HepG2 (cell line): ENCODE results near the gene OR2AK2. TPM values are rescaled to one million over a fixed set of nuclear protein-coding genes. Genes with fewer than 3 reads are reported as not detected.
"Not testable (repeated sequence)": the region's sequence is repeated elsewhere in the genome, so short reads cannot be mapped to it uniquely, and the experiment has no call there.

ENCODE experiments used
- ATAC-seq: fragments of 200-7000 bp; cut with Tn5 transposase; 3 replicates; pipeline ENCODE4 v1.9.1; 2020; ENCODE audit warnings: mild to moderate bottlenecking, moderate library complexity
- BruUV-seq: library from RNA; stranded (reverse); fragments of 400-500 nt; replicated peaks from 2 replicates; lab custom pipeline; 2021; lab: Mats Ljungman, UMichigan
- CTCF ChIA-PET: fragments of 300-600 bp; formaldehyde crosslinking; extraction: SDS; loops from one replicate; lab custom pipeline; 2021; ENCODE audit warnings: low total read pairs, inconsistent platforms, low intra/inter-chr PET ratio; lab: Yijun Ruan, JAX
- POLR2A ChIA-PET: fragments of 350-600 bp; sonication (Branson Sonifier 250); formaldehyde crosslinking; loops from one replicate; lab custom pipeline; 2020; ENCODE audit warnings: antibody characterized with exemption, inconsistent platforms; lab: Yijun Ruan, JAX
- DNase-seq: peaks from one replicate; pipeline ENCODE4 v3.0.0-alpha.2; 2015; ENCODE audit warnings: low spot score
- FAIRE-seq: peaks from 3 replicates; lab custom pipeline; 2011; peaks lifted over from hg19 to GRCh38; lab: Jason Lieb, UNC
- H2AFZ ChIP-seq: one replicate; pipeline ENCODE4 v1.6.1; 2011; ENCODE audit warnings: low read length, inconsistent platforms
- H3K27ac ChIP-seq: fragments of 300-600 bp; 3 replicates; pipeline ENCODE4 v1.8.0; 2011; ENCODE audit warnings: mixed run types, mild to moderate bottlenecking, mixed read lengths, low read length, inconsistent platforms; ENCODE audit not compliant: insufficient read depth; ENCODE audit errors: extremely low read length
- H3K27me3 ChIP-seq, 2 experiments: fragments of 200-600 bp in 1 of 2; 2 replicates in 1 of 2; 3 replicates in 1 of 2; pipeline versions ENCODE4 v1.6.0 to v1.8.0; 2011; ENCODE audit warnings: low read length in 2 of 2, mild to moderate bottlenecking in 2 of 2, moderate library complexity in 2 of 2, inconsistent platforms in 1 of 2; ENCODE audit not compliant: insufficient read depth in 2 of 2, control insufficient read depth in 1 of 2
- H3K36me3 ChIP-seq, 2 experiments: fragments of 200-600 bp in 1 of 2; replicated peaks in 1 of 2; 2 replicates in 1 of 2; 3 replicates in 1 of 2; pipeline versions ENCODE4 v1.5.1 to v1.8.0; 2011; ENCODE audit warnings: low read length in 2 of 2, inconsistent platforms in 1 of 2; ENCODE audit not compliant: insufficient read depth in 2 of 2, control insufficient read depth in 1 of 2
- H3K4me1 ChIP-seq: 2 replicates; pipeline ENCODE4 v1.5.1; 2012; ENCODE audit warnings: low read length, inconsistent platforms; ENCODE audit not compliant: insufficient read depth
- H3K4me2 ChIP-seq: 2 replicates; pipeline ENCODE4 v1.6.0; 2011; ENCODE audit warnings: low read depth, low read length, inconsistent platforms
- H3K4me3 ChIP-seq, 3 experiments: fragments of 200-600 bp in 1 of 3; sonication (generic), shearing (Covaris generic) in 1 of 3; replicated peaks in 1 of 3; 2 replicates each; pipeline ENCODE4 v1.5.1; 2011 to 2016; ENCODE audit warnings: low read length in 3 of 3, inconsistent platforms in 2 of 3, low read depth in 2 of 3, mild to moderate bottlenecking in 2 of 3, control low read depth in 1 of 3, mixed read lengths in 1 of 3; ENCODE audit not compliant: insufficient read depth in 1 of 3
- H3K79me2 ChIP-seq: one replicate; pipeline ENCODE4 v1.6.1; 2011; ENCODE audit warnings: low read length, inconsistent platforms; ENCODE audit not compliant: insufficient read depth
- H3K9ac ChIP-seq: 2 replicates; pipeline ENCODE4 v1.6.0; 2011; ENCODE audit warnings: mild to moderate bottlenecking, low read depth, low read length, inconsistent platforms; ENCODE audit not compliant: insufficient read depth
- H3K9me3 ChIP-seq: 2 replicates; pipeline ENCODE4 v1.5.1; 2012; ENCODE audit warnings: mild to moderate bottlenecking, low read length
- H4K20me1 ChIP-seq: 2 replicates; pipeline ENCODE4 v1.6.0; 2011; ENCODE audit warnings: inconsistent platforms, mild to moderate bottlenecking, low read length, moderate library complexity; ENCODE audit not compliant: insufficient read depth
- ZMAT3 ChIP-seq: sonication (generic); formaldehyde crosslinking; conservative IDR thresholded peaks from 2 replicates; pipeline ENCODE4 v1.7.0; 2021; ENCODE audit warnings: missing genetic modification reagents
- WGBS: methylation state at CpG from one replicate; pipeline ENCODE4 v1.1.6; 2017; ENCODE audit warnings: low lambda C conversion rate; 5-methylcytosine and 5-hydroxymethylcytosine counted together
- in situ Hi-C: cut with HindIII; loops from 2 replicates; pipeline ENCODE4 v1.10.0; 2017; ENCODE audit warnings: low pct_unique_long_range_greater_than_20kb; ENCODE audit not compliant: extremely low pct_ligation_motif_present
- intact Hi-C: fragments of 100-400 bp; cut with micrococcal nuclease; formaldehyde crosslinking; loops from one replicate; pipeline ENCODE4 v1.10.0; 2022; ENCODE audit not compliant: unreplicated experiment
- polyA plus RNA-seq, 8 experiments: library from polyadenylated mRNA; depleted of rRNA in 3 of 8; stranded (reverse) in 7 of 8; unstranded in 1 of 8; fragments of >200 nt; fragmentation: Illumina TruSeq in 4 of 8; extraction: Trizol in 4 of 8; gene quantifications; 2 replicates each; pipeline versions ENCODE4 v1.2.1 to v1.2.3, GENCODE V29; 2011 to 2016; ENCODE audit warnings: low read depth in 4 of 8, missing spikeins in 1 of 8, mixed read lengths in 1 of 8; ENCODE audit not compliant: insufficient read depth in 1 of 8
- total RNA-seq, 5 experiments: library from RNA; depleted of rRNA; stranded (reverse); fragments of >200 nt; fragmentation: Illumina TruSeq; extraction: Trizol; gene quantifications; 2 replicates each; pipeline ENCODE4 v1.2.3, GENCODE V29; 2016; ENCODE audit warnings: low read depth in 1 of 5
- TF ChIP-seq, protein P1 (sequence below): fragments of 450-650 bp; IDR thresholded peaks from 2 replicates; pipeline ENCODE4 v1.6.1; 2016

OR2AK2 gene
- total and polyA plus RNA-seq, 2 of the 13 experiments (the other 11 are each of a cell fraction or from before 2014, with no cell fraction given): not detected

DNA sequence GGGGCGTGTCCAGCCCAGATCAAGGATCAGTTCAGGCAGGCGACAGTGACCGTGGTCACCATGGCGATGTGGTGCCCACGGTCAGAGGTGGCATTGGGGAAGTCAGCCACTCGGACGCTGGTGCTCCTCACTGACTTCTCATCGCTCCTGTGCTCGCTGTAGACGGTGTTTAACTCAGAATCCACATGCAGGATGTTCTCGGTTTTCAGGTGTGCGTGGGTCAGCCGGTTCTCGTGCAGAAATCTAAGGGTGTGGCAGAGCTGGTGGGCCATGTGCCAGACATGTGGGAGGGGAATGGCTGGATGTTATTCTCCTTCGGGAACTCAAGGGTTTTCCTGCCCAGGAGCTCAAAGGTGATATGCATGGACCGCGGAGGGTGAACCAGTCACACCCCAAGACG lies 28.6 kb upstream of the OR2AK2 start:
- 74% methylated on average over 15 of the region's 18 CpGs for WGBS
- Histone ChIP-seq H3K36me3 (no peaks in the 10 kb centered on the region), H2AFZ (no peak overlapping the region), H3K9me3 (peaks cover 62% of the 10 kb centered on the region), H3K4me3 (no peak overlapping the region), H3K79me2 (no peaks in the 10 kb centered on the region), H4K20me1 (no peaks in the 10 kb centered on the region), H3K27ac (no peak overlapping the region), H3K27me3 (no peaks in the 10 kb centered on the region), H3K4me2 (no peak overlapping the region), H3K9ac (no peak overlapping the region), H3K4me1 (no peaks in the 10 kb centered on the region)
- intact Hi-C loops (no loop called here), in situ Hi-C loops (no loop called here)
- TF ChIP-seq, protein P1, sequence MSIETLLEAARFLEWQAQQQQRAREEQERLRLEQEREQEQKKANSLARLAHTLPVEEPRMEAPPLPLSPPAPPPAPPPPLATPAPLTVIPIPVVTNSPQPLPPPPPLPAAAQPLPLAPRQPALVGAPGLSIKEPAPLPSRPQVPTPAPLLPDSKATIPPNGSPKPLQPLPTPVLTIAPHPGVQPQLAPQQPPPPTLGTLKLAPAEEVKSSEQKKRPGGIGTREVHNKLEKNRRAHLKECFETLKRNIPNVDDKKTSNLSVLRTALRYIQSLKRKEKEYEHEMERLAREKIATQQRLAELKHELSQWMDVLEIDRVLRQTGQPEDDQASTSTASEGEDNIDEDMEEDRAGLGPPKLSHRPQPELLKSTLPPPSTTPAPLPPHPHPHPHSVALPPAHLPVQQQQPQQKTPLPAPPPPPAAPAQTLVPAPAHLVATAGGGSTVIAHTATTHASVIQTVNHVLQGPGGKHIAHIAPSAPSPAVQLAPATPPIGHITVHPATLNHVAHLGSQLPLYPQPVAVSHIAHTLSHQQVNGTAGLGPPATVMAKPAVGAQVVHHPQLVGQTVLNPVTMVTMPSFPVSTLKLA: peak; percentile 40
- no peak for TF ChIP-seq ZMAT3 (CRISPR knock-in tag)
- BruUV-seq: no TSS peak
- DNase-seq: no peak
- ChIA-PET CTCF (no interaction called here), POLR2A (no interaction called here)
- no peak for FAIRE-seq
- no peak for ATAC-seq

DNA sequence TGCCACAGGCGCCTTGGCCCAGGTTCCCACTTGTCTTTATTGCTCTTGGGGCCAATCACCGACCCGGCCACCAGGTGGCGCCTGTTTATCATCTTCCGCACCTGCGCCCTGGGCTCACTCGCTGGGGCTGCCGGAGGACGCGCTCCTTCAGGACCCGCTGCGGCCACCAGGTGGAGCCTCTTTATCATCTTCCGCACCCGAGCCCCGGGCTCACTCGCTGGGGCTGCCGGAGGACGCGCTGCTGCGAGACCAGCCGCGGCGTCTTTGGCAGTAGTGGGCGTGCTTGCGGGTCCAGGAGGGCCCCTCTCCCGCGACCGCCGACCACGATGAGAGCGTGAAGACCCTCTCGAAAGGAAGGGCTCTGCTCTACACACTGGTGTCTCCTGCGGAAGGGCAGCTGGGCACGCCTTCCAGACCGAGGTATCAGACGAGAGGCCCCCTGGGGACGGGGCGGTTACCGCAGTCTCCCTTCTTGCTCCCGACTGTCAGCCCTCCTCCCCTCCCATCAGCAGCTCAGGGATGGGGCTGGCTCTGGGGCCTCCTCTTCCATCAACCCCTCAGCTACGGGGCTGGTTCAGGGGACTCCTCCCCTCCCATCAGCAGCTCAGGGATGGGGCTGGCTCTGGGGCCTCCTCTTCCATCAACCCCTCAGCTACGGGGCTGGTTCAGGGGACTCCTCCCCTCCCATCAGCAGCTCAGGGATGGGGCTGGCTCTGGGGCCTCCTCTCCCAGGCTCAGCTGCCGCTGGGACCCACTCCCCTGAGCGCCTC lies 27.9 kb upstream of the OR2AK2 start:
- not testable (repeated sequence) for H3K9ac ChIP-seq, H3K4me3 ChIP-seq

More for the DNA sequence above, 27.9 kb upstream of the OR2AK2 start:
- H2AFZ ChIP-seq, H3K4me1 ChIP-seq, H3K27me3 ChIP-seq, H3K4me2 ChIP-seq, H3K79me2 ChIP-seq, H3K36me3 ChIP-seq, DNase-seq, POLR2A ChIA-PET, in situ Hi-C loops, CTCF ChIA-PET, H4K20me1 ChIP-seq, FAIRE-seq, BruUV-seq, intact Hi-C loops, H3K27ac ChIP-seq: not testable (repeated sequence)
- peaks cover 63% of the 10 kb centered on the region for H3K9me3 ChIP-seq
- peak; percentile 35; the same call in 1 of the 3 replicates for ATAC-seq
- WGBS: 66% methylated on average over 28 of the region's 44 CpGs
